H9 (cell line): ENCODE measurements around the gene PARK7. TPM values are rescaled to one million over a fixed set of nuclear protein-coding genes. Genes with fewer than 3 reads are reported as not detected.

Experiments
- DNase-seq: peaks from one replicate; pipeline ENCODE4 v3.0.0-alpha.2; 2017
- H2AFZ ChIP-seq: one replicate; pipeline ENCODE4 v1.6.1; 2013; ENCODE audit warnings: mild to moderate bottlenecking, low read length, control low read depth, moderate library complexity
- H2AK5ac ChIP-seq: 2 replicates; pipeline ENCODE4 v1.6.1; 2013; ENCODE audit warnings: low read length, control low read depth, mixed read lengths; ENCODE audit not compliant: insufficient read length
- H2BK120ac ChIP-seq: one replicate; pipeline ENCODE4 v1.6.1; 2013; ENCODE audit warnings: low read depth, mild to moderate bottlenecking, low read length, control low read depth, inconsistent platforms; ENCODE audit not compliant: poor library complexity, severe bottlenecking
- H2BK12ac ChIP-seq: 2 replicates; pipeline ENCODE4 v1.6.1; 2013; ENCODE audit warnings: low read length, control low read depth, mixed read lengths, low read depth; ENCODE audit not compliant: insufficient read length
- H2BK15ac ChIP-seq: 2 replicates; pipeline ENCODE4 v1.6.1; 2013; ENCODE audit warnings: low read depth, low read length, control low read depth
- H2BK20ac ChIP-seq: one replicate; pipeline ENCODE4 v1.6.1; 2013; ENCODE audit warnings: low read depth, mild to moderate bottlenecking, low read length, control low read depth, inconsistent platforms; ENCODE audit not compliant: poor library complexity, severe bottlenecking
- H2BK5ac ChIP-seq: 2 replicates; pipeline ENCODE4 v1.6.1; 2013; ENCODE audit warnings: low read length, control low read depth, mixed read lengths; ENCODE audit not compliant: insufficient read length
- H3K14ac ChIP-seq: 2 replicates; pipeline ENCODE4 v1.6.1; 2013; ENCODE audit warnings: low read length, control low read depth; ENCODE audit not compliant: insufficient read depth
- H3K18ac ChIP-seq: 2 replicates; pipeline ENCODE4 v1.6.1; 2013; ENCODE audit warnings: low read depth, mild to moderate bottlenecking, mixed read lengths, low read length, control low read depth; ENCODE audit not compliant: insufficient read length
- H3K23ac ChIP-seq: 2 replicates; pipeline ENCODE4 v1.6.1; 2013; ENCODE audit warnings: low read length, control low read depth, mixed read lengths, low read depth; ENCODE audit not compliant: insufficient read length
- H3K23me2 ChIP-seq: 2 replicates; pipeline ENCODE4 v1.6.1; 2013; ENCODE audit warnings: low read depth, mild to moderate bottlenecking, mixed read lengths, low read length, control low read depth; ENCODE audit not compliant: insufficient read length, poor library complexity, severe bottlenecking
- H3K27ac ChIP-seq: 2 replicates; pipeline ENCODE4 v1.5.1; 2013; ENCODE audit warnings: low read length, control low read depth, mixed read lengths, low read depth; ENCODE audit not compliant: insufficient read length
- H3K27me3 ChIP-seq: 2 replicates; pipeline ENCODE4 v1.6.1; 2013; ENCODE audit warnings: low read length, control low read depth, inconsistent platforms; ENCODE audit not compliant: insufficient read depth
- H3K4ac ChIP-seq: 2 replicates; pipeline ENCODE4 v1.6.1; 2013; ENCODE audit warnings: low read depth, mild to moderate bottlenecking, control low read depth, inconsistent platforms, low read length, moderate library complexity
- H3K4me1 ChIP-seq: 2 replicates; pipeline ENCODE4 v1.6.1; 2013; ENCODE audit warnings: low read length, control low read depth, inconsistent platforms; ENCODE audit not compliant: insufficient read depth
- H3K4me2 ChIP-seq: 2 replicates; pipeline ENCODE4 v1.6.1; 2013; ENCODE audit warnings: low read length, control low read depth, mixed read lengths; ENCODE audit not compliant: insufficient read length, insufficient read depth
- H3K56ac ChIP-seq: 2 replicates; pipeline ENCODE4 v1.6.1; 2013; ENCODE audit warnings: low read depth, mild to moderate bottlenecking, mixed read lengths, low read length, control low read depth; ENCODE audit not compliant: insufficient read length
- H3K79me1 ChIP-seq: 2 replicates; pipeline ENCODE4 v1.6.1; 2013; ENCODE audit warnings: low read depth, mild to moderate bottlenecking, moderate library complexity, low read length, control low read depth, inconsistent platforms; ENCODE audit not compliant: insufficient read depth, poor library complexity, severe bottlenecking
- H3K79me2 ChIP-seq: 2 replicates; pipeline ENCODE4 v1.6.1; 2013; ENCODE audit warnings: low read length, control low read depth, inconsistent platforms; ENCODE audit not compliant: insufficient read depth
- H3K9ac ChIP-seq: 2 replicates; pipeline ENCODE4 v1.6.1; 2013; ENCODE audit warnings: low read length, control low read depth, mixed read lengths; ENCODE audit not compliant: insufficient read length; ENCODE audit errors: extremely low read depth
- H3K9me3 ChIP-seq: one replicate; pipeline ENCODE4 v1.6.1; 2013; ENCODE audit warnings: low read depth, low read length, inconsistent platforms; ENCODE audit not compliant: control insufficient read depth
- H3T11ph ChIP-seq: one replicate; pipeline ENCODE4 v1.6.1; 2013; ENCODE audit warnings: mild to moderate bottlenecking, low read length, control low read depth, inconsistent platforms
- H4K20me1 ChIP-seq: one replicate; pipeline ENCODE4 v1.6.1; 2013; ENCODE audit not compliant: control insufficient read depth, insufficient read length, insufficient read depth
- H4K5ac ChIP-seq: 2 replicates; pipeline ENCODE4 v1.6.1; 2013; ENCODE audit warnings: low read depth, mild to moderate bottlenecking, mixed read lengths, low read length, control low read depth; ENCODE audit not compliant: insufficient read length
- H4K8ac ChIP-seq: replicated peaks from 2 replicates; pipeline ENCODE4 v1.6.1; 2013; ENCODE audit warnings: low read length, control low read depth, mixed read lengths, low read depth; ENCODE audit not compliant: insufficient read length
- H4K91ac ChIP-seq: 2 replicates; pipeline ENCODE4 v1.6.1; 2013; ENCODE audit warnings: low read depth, mild to moderate bottlenecking, moderate library complexity, mixed read lengths, low read length, control low read depth; ENCODE audit not compliant: insufficient read length
- H3K27ac Mint-ChIP-seq, 3 experiments: 2 replicates in 2 of 3; 3 replicates in 1 of 3; pipeline ENCODE4 v1.8.0; 2020 to 2021; ENCODE audit warnings: mixed read lengths in 3 of 3, mild to moderate bottlenecking in 1 of 3, moderate library complexity in 1 of 3
- H3K27me3 Mint-ChIP-seq: 2 replicates; pipeline ENCODE4 v1.8.0; 2021; ENCODE audit warnings: low read depth, mild to moderate bottlenecking, moderate library complexity, mixed read lengths
- H3K36me3 Mint-ChIP-seq, 3 experiments: 2 replicates in 2 of 3; 3 replicates in 1 of 3; pipeline ENCODE4 v1.8.0; 2020 to 2021; ENCODE audit warnings: low read depth in 3 of 3, mixed read lengths in 3 of 3; ENCODE audit not compliant: insufficient read depth in 1 of 3
- H3K4me1 Mint-ChIP-seq, 2 experiments: 2 replicates each; pipeline ENCODE4 v1.8.0; 2020; ENCODE audit warnings: mixed read lengths in 2 of 2
- H3K4me3 Mint-ChIP-seq, 2 experiments: 2 replicates in 1 of 2; 3 replicates in 1 of 2; pipeline ENCODE4 v1.8.0; 2020 to 2021; ENCODE audit warnings: mild to moderate bottlenecking in 2 of 2, mixed read lengths in 2 of 2, moderate library complexity in 1 of 2
- H3K9me3 Mint-ChIP-seq, 2 experiments: 2 replicates in 1 of 2; 3 replicates in 1 of 2; pipeline ENCODE4 v1.8.0; 2020; ENCODE audit warnings: mild to moderate bottlenecking in 2 of 2, mixed read lengths in 2 of 2, moderate library complexity in 1 of 2
- WGBS: extraction: QIAGEN DNeasy Blood & Tissue Kit; methylation state at CpG from one replicate; pipeline ENCODE4 v1.1.7; 2013; ENCODE audit warnings: missing lambda C conversion rate, low lambda C conversion rate, mixed read lengths; ENCODE audit not compliant: insufficient read length; ENCODE audit errors: extremely low coverage; 5-methylcytosine and 5-hydroxymethylcytosine counted together
- total RNA-seq: library from RNA; stranded (reverse); gene quantifications from 2 replicates; pipeline ENCODE4 v1.2.1, GENCODE V29; 2021
- TF ChIP-seq, protein P1 (sequence below): fragments of 200-600 bp; sonication (generic); conservative IDR thresholded peaks from 3 replicates; pipeline ENCODE4 v1.8.0; 2021; ENCODE audit warnings: antibody characterized with exemption, mild to moderate bottlenecking

The PARK7 gene
- total RNA-seq, 1 experiment from 2014 or later, result 370 TPM

DNA sequence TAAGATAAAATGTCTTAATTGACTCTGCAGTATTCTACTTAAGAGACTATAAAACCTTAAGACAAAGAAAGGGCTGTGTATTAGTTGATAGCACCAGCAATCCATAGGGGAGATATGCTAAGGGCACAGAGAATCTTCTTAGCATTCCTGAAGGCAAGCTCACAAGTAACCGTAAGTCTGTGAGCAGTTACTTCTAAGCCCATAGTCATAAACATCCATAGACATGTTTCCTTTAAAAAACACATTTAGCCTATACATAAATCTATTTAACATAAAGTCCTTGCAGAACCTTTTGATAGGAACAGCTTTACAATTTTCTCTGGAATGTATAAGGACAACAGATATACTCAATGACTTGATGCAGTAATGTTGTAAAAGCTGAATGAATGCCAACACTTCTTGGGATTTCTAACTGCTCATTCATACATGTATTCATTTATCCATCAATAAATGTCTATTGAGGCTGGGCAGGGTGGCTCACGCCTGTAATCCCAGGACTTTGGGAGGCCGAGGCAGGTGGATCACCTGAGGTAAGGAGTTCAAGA lies 70.9 kb downstream of the PARK7 start:
- no peak overlapping the region for H3K27ac ChIP-seq
- H4K5ac ChIP-seq, result no peak overlapping the region
- no peak overlapping the region for H2BK12ac ChIP-seq
- H3K4me1 Mint-ChIP-seq, result peaks cover 10 to 14% of the 10 kb centered on the region in 2 experiments
- no peaks in the 10 kb centered on the region for H4K20me1 ChIP-seq
- no peaks in the 10 kb centered on the region for H3K36me3 Mint-ChIP-seq
- no peak for DNase-seq
- no peaks in the 10 kb centered on the region for H3K9me3 ChIP-seq
- H3K23ac ChIP-seq, result no peak overlapping the region
- whole genome bisulfite sequencing, result no CpG with 5 or more reads among the region's 3 CpGs
- H4K91ac ChIP-seq, result no peak overlapping the region
- H2BK120ac ChIP-seq, result no peak overlapping the region
- H3K27ac Mint-ChIP-seq, result no peak overlapping the region
- H3K56ac ChIP-seq, result no peak overlapping the region
- no peak overlapping the region for H3K4me2 ChIP-seq
- no peak overlapping the region for H3K4me3 Mint-ChIP-seq
- no peak overlapping the region for H2AK5ac ChIP-seq
- no peaks in the 10 kb centered on the region for H3K79me1 ChIP-seq
- H4K8ac ChIP-seq, result no peak overlapping the region
- no peaks in the 10 kb centered on the region for H3K4me1 ChIP-seq
- H2BK15ac ChIP-seq, result no peak overlapping the region
- no peak overlapping the region for H2AFZ ChIP-seq
- no peak overlapping the region for H3K14ac ChIP-seq
- no peaks in the 10 kb centered on the region for H3K9me3 Mint-ChIP-seq
- no peak overlapping the region for H3K4ac ChIP-seq
- no peaks in the 10 kb centered on the region for H3K79me2 ChIP-seq
- H3K23me2 ChIP-seq, result no peaks in the 10 kb centered on the region
- H3K18ac ChIP-seq, result no peak overlapping the region
- H3K27me3 Mint-ChIP-seq, result no peaks in the 10 kb centered on the region; the same call in 1 of the 2 replicates
- no peak overlapping the region for H3T11ph ChIP-seq
- no peak overlapping the region for H2BK5ac ChIP-seq
- no peak overlapping the region for H2BK20ac ChIP-seq
- no peaks in the 10 kb centered on the region for H3K27me3 ChIP-seq
- no peak overlapping the region for H3K9ac ChIP-seq
- TF ChIP-seq, protein P1, sequence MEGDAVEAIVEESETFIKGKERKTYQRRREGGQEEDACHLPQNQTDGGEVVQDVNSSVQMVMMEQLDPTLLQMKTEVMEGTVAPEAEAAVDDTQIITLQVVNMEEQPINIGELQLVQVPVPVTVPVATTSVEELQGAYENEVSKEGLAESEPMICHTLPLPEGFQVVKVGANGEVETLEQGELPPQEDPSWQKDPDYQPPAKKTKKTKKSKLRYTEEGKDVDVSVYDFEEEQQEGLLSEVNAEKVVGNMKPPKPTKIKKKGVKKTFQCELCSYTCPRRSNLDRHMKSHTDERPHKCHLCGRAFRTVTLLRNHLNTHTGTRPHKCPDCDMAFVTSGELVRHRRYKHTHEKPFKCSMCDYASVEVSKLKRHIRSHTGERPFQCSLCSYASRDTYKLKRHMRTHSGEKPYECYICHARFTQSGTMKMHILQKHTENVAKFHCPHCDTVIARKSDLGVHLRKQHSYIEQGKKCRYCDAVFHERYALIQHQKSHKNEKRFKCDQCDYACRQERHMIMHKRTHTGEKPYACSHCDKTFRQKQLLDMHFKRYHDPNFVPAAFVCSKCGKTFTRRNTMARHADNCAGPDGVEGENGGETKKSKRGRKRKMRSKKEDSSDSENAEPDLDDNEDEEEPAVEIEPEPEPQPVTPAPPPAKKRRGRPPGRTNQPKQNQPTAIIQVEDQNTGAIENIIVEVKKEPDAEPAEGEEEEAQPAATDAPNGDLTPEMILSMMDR, result no peak
